Gastrocnemius medialis (tissue), 4 donors: ENCODE measurements around the gene SQOR. TPM values are rescaled to one million over a fixed set of nuclear protein-coding genes. Genes with fewer than 3 reads are reported as not detected.
A peak's percentile ranks its signal among the peaks of the same experiment; 100 is the strongest.

Experiments used
- ATAC-seq, 2 donors: fragments of 150-250 bp; one replicate each; pipeline ENCODE4 v1.9.1; 2016
- DNase-seq, 2 donors: peaks; one replicate each; pipeline ENCODE4 v3.0.0-alpha.2; 2019
- H3K27ac ChIP-seq, 4 donors: fragments of 200-600 bp; sonication (generic); 1 replicate in 1 of 4; 2 replicates in 3 of 4; pipeline ENCODE4 v1.5.1; 2016 to 2018; ENCODE audit warnings: mild to moderate bottlenecking in 2 of 4, moderate library complexity in 1 of 4
- H3K27me3 ChIP-seq, 3 donors: fragments of 200-600 bp; sonication (generic) in 2 of 3; 1 replicate in 1 of 3; 2 replicates in 2 of 3; pipeline versions ENCODE4 v1.5.1 to v1.6.0; 2016 to 2019; ENCODE audit warnings: mild to moderate bottlenecking in 1 of 3, moderate library complexity in 1 of 3
- H3K36me3 ChIP-seq, 2 donors: fragments of 200-600 bp; sonication (generic) in 1 of 2; one replicate each; pipeline ENCODE4 v1.5.1; 2017 to 2018
- H3K4me1 ChIP-seq, 2 donors: fragments of 200-600 bp; sonication (generic) in 1 of 2; one replicate each; pipeline ENCODE4 v1.5.1; 2016 to 2017; ENCODE audit warnings: mild to moderate bottlenecking in 2 of 2
- H3K4me3 ChIP-seq, 4 donors: fragments of 200-600 bp; sonication (generic) in 3 of 4; 1 replicate in 1 of 4; 2 replicates in 3 of 4; pipeline ENCODE4 v1.5.1; 2016 to 2019; ENCODE audit warnings: mild to moderate bottlenecking in 2 of 4
- H3K9me3 ChIP-seq, 3 donors: fragments of 200-600 bp; sonication (generic) in 2 of 3; 1 replicate in 1 of 3; 2 replicates in 2 of 3; pipeline ENCODE4 v1.5.1; 2016 to 2019
- CTCF ChIP-seq, 5 experiments: fragments of 450-650 bp in 3 of 5; fragments of 200-600 bp in 2 of 5; sonication (generic) in 2 of 5; IDR thresholded peaks in 4 of 5; conservative IDR thresholded peaks in 1 of 5; 1 replicate in 4 of 5; 2 replicates in 1 of 5; pipeline ENCODE4 v1.5.1; 2016 to 2019; ENCODE audit warnings: antibody characterized with exemption in 5 of 5, mild to moderate bottlenecking in 3 of 5, moderate library complexity in 3 of 5
- POLR2A ChIP-seq, 2 donors: fragments of 450-650 bp; IDR thresholded peaks; one replicate each; pipeline ENCODE4 v1.6.1; 2017; ENCODE audit warnings: antibody characterized with exemption in 2 of 2, mild to moderate bottlenecking in 2 of 2, moderate library complexity in 2 of 2
- in situ Hi-C, 4 donors: fragments of 200-750 bp; cut with MboI; loops; one replicate each; pipeline versions ENCODE4 v1.15.0 to v1.8.0; 2017; ENCODE audit warnings: low sequenced_read_pairs in 4 of 4
- intact Hi-C: fragments of 100-400 bp; cut with DNase I; formaldehyde crosslinking; loops from one replicate; pipeline ENCODE4 v1.15.1; 2023; ENCODE audit warnings: low total_unique reads
- total RNA-seq, 4 donors: library from RNA; depleted of rRNA; stranded (reverse); fragments of >200 nt; gene quantifications; one replicate each; pipeline versions ENCODE4 v1.1.0 to v1.2.3, GENCODE V29; 2016

The SQOR gene
- total RNA-seq, 4 donors from 2014 or later = 140 to 194 (median 164) TPM

- in situ Hi-C loops (no loop called here), intact Hi-C loops (no loop called here)
- H3K36me3 ChIP-seq = peaks cover 0 to 44% of the 10 kb centered on the region in 2 donors
- H3K27me3 ChIP-seq = no peaks in the 10 kb centered on the region
- peaks cover 18 to 27% of the 10 kb centered on the region in 2 donors for H3K4me1 ChIP-seq
- ATAC-seq (peak in 1 of 2 donors; percentile 29), DNase-seq (no peak)
- H3K4me3 ChIP-seq = no peak overlapping the region
- TF ChIP-seq POLR2A (IDR thresholded peaks at IDR 0.05) (no peak), CTCF (IDR thresholded peaks at IDR 0.05 in 4 of 5, conservative IDR thresholded peaks at IDR 0.05 in 1 of 5) (no peak)
- no peaks in the 10 kb centered on the region for H3K9me3 ChIP-seq
- H3K27ac ChIP-seq = peak overlapping the region in 3 of 4 donors; percentile 4 to 53 (median 38)
Observed at GRCh38 chr15:45664451-45664850, 29.6 kb downstream of the SQOR start.

DNA sequence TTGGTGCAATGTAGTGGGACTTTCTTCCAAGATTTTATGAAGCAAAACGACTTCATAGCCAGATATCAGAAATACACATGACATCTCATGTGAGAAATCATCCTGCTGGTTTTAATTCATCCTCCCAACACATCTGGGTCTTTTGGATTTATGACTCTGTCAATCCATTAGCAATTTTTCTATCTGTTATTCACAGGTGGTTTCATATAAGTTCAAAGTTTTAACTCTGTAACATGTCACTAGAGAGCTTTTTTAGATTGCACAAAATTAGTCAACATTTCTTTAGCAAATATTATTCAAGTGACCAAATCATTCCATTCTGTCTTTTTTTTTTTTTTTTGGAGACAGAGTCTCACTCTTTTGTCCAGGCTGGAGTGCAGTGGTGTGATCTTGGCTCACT is 30.4 kb downstream of the SQOR start:
- peaks cover 0 to 50% of the 10 kb centered on the region in 2 donors for H3K36me3 ChIP-seq

DNA sequence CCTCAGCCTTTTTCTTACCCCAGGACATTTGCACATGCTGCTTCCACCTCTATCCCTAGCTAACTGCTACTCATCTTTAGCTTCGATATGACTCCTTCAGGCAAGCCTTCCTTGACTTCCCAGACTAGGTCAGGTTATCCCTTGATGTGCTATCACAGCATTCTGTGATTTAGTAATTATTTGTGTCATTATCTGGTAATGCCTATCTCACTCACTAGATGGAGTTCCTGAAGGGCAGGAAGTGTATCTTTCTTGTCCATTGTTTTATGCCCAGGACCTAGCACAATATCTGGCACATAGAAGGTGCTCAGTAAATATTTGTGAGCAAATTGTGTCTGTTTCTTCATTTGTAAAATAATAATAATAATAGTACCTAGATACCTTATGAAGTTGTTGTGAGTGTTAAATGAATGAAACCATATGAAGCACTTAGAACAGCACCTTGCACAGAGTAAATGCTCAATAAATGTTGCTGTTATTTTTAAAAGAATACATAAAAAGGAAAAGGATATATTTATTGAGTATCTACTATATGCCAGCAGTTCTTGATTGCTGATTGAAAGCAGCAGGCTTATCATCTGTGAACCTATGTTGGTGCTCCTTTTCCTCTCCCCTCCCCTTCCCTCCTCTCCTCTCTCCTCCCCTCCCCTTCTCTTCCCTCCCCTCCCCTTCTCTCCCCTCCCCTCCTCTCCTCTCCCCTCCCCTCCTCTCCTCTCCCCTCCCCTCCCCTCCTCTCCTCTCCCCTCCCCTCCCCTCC is 31.5 kb downstream of the SQOR start:
- H3K4me3 ChIP-seq = no peak overlapping the region
- TF ChIP-seq CTCF (IDR thresholded peaks at IDR 0.05 in 4 of 5, conservative IDR thresholded peaks at IDR 0.05 in 1 of 5) (no peak), POLR2A (IDR thresholded peaks at IDR 0.05) (no peak)
- no peaks in the 10 kb centered on the region for H3K9me3 ChIP-seq
- H3K27me3 ChIP-seq = no peaks in the 10 kb centered on the region
- intact Hi-C loops = no loop called here
- DNase-seq = no peak
- no peak overlapping the region for H3K27ac ChIP-seq
- in situ Hi-C loops = no loop called here
- H3K4me1 ChIP-seq = peaks cover 0 to 8% of the 10 kb centered on the region in 2 donors
- no peak for ATAC-seq
- H3K36me3 ChIP-seq = peaks cover 0 to 59% of the 10 kb centered on the region in 2 donors

More for the DNA sequence above, 30.4 kb downstream of the SQOR start:
- TF ChIP-seq CTCF (IDR thresholded peaks at IDR 0.05 in 4 of 5, conservative IDR thresholded peaks at IDR 0.05 in 1 of 5) (no peak), POLR2A (IDR thresholded peaks at IDR 0.05) (no peak)
- no peak overlapping the region for H3K4me3 ChIP-seq
- H3K27ac ChIP-seq = peak overlapping the region in 2 of 4 donors; percentile 38 to 53
- no peaks in the 10 kb centered on the region for H3K27me3 ChIP-seq
- in situ Hi-C loops = no loop called here
- intact Hi-C loops = no loop called here
- H3K4me1 ChIP-seq = peaks cover 10 to 19% of the 10 kb centered on the region in 2 donors
- DNase-seq (no peak), ATAC-seq (no peak)
- H3K9me3 ChIP-seq = no peaks in the 10 kb centered on the region

GRCh38 chr15:45667002-45667401 is 32.2 kb downstream of the SQOR start:
- H3K4me1 ChIP-seq = peaks cover 0 to 8% of the 10 kb centered on the region in 2 donors
- intact Hi-C loops = no loop called here
- ATAC-seq = no peak
- H3K9me3 ChIP-seq = no peaks in the 10 kb centered on the region
- H3K36me3 ChIP-seq = peaks cover 0 to 59% of the 10 kb centered on the region in 2 donors
- no peak overlapping the region for H3K4me3 ChIP-seq
- no peaks in the 10 kb centered on the region for H3K27me3 ChIP-seq
- in situ Hi-C loops = no loop called here
- DNase-seq = no peak
- TF ChIP-seq POLR2A (IDR thresholded peaks at IDR 0.05) (no peak), CTCF (IDR thresholded peaks at IDR 0.05 in 4 of 5, conservative IDR thresholded peaks at IDR 0.05 in 1 of 5) (no peak)
- H3K27ac ChIP-seq = peak overlapping the region in 1 of 4 donors; percentile 7
